ENCODE measurements around the gene ACER3. TPM values are rescaled to one million over a fixed set of nuclear protein-coding genes. Genes with fewer than 3 reads are reported as not detected.

The ACER3 gene
- total RNA-seq, 1 donor from 2014 or later: 17.3 TPM

GRCh38 chr11:77073328-77074001 is 212.7 kb downstream of the ACER3 start:
- Histone ChIP-seq H3K9ac (ENCODE audit: low read length) (peak overlapping the region; percentile 79), H3K4me2 (ENCODE audit: low read length) (peak overlapping the region; percentile 74), H3K36me3 (ENCODE audit: insufficient read depth, low read length) (no peaks in the 10 kb centered on the region), H3K27me3 (ENCODE audit: insufficient read depth, low read length) (no peaks in the 10 kb centered on the region), H3K27ac (ENCODE audit: low read depth, low read length) (peak overlapping the region; percentile 91), H2AFZ (ENCODE audit: low read depth, low read length) (peak overlapping the region; percentile 71), H3K4me3 (ENCODE audit: insufficient read depth, low read depth, low read length) (no peak overlapping the region), H3K4me1 (ENCODE audit: insufficient read depth, low read length) (peaks cover 30% of the 10 kb centered on the region), H3K9me3 (ENCODE audit: insufficient read depth, low read depth, low read length) (no peaks in the 10 kb centered on the region), H3K79me2 (ENCODE audit: insufficient read depth, low read length) (peaks cover 34% of the 10 kb centered on the region), H4K20me1 (ENCODE audit: insufficient read depth, low read length) (peaks cover 51% of the 10 kb centered on the region)
- no peak for FAIRE-seq
- peak overlapping the region; percentile 87 for H3K27ac Mint-ChIP-seq (ENCODE audit: unreplicated experiment)
- H3K27me3 Mint-ChIP-seq (ENCODE audit: low read depth, unreplicated experiment): no peaks in the 10 kb centered on the region
- no peak overlapping the region for H3K4me3 Mint-ChIP-seq (ENCODE audit: unreplicated experiment)
- H3K36me3 Mint-ChIP-seq (ENCODE audit: low read depth, unreplicated experiment): no peaks in the 10 kb centered on the region
- peak; percentile 43 for TF ChIP-seq CTCF (IDR thresholded peaks at IDR 0.05; ENCODE audit: insufficient read depth, low read depth, low read length)
- no peak for TF ChIP-seq EZH2 (IDR thresholded peaks at IDR 0.05; ENCODE audit: insufficient read depth, low read length)
- DNase-seq (ENCODE audit: low read depth): peak; percentile 87
- H3K9me3 Mint-ChIP-seq (ENCODE audit: unreplicated experiment): no peaks in the 10 kb centered on the region
- peaks cover 20% of the 10 kb centered on the region for H3K4me1 Mint-ChIP-seq (ENCODE audit: low read depth, unreplicated experiment)

DNA sequence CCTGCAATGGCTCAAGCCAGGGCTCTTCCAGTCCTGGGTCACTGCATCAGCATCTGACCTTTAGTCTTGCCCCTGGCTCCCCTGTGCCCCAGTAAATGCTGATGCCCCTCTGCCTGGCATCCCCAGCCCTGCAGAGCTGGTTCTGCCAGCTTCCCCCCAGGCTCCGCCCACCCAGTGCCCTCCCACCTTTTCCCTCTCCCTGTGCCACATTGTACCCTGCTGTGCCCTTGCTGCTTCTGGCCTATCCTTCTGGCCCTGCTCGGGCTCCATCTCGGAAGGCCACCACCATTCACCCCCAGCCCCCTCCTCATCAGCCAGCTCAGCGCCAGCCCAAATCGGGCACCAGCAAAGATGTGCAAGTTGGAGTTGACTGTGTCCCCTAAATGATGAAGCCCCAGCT is 213.5 kb downstream of the ACER3 start:
- Histone ChIP-seq H3K36me3 (ENCODE audit: insufficient read depth, low read length) (no peaks in the 10 kb centered on the region), H3K9ac (ENCODE audit: low read length) (peak overlapping the region; percentile 79), H3K9me3 (ENCODE audit: insufficient read depth, low read depth, low read length) (no peaks in the 10 kb centered on the region), H3K4me1 (ENCODE audit: insufficient read depth, low read length) (peaks cover 30% of the 10 kb centered on the region), H3K27me3 (ENCODE audit: insufficient read depth, low read length) (no peaks in the 10 kb centered on the region), H4K20me1 (ENCODE audit: insufficient read depth, low read length) (peaks cover 43% of the 10 kb centered on the region), H3K4me3 (ENCODE audit: insufficient read depth, low read depth, low read length) (no peak overlapping the region), H3K4me2 (ENCODE audit: low read length) (peak overlapping the region; percentile 74), H3K79me2 (ENCODE audit: insufficient read depth, low read length) (peaks cover 30% of the 10 kb centered on the region), H3K27ac (ENCODE audit: low read depth, low read length) (peak overlapping the region; percentile 91), H2AFZ (ENCODE audit: low read depth, low read length) (no peak overlapping the region)
- Mint-ChIP-seq H3K27me3 (ENCODE audit: low read depth, unreplicated experiment) (no peaks in the 10 kb centered on the region), H3K4me1 (ENCODE audit: low read depth, unreplicated experiment) (peaks cover 20% of the 10 kb centered on the region), H3K4me3 (ENCODE audit: unreplicated experiment) (no peak overlapping the region), H3K27ac (ENCODE audit: unreplicated experiment) (peak overlapping the region; percentile 75), H3K9me3 (ENCODE audit: unreplicated experiment) (no peaks in the 10 kb centered on the region), H3K36me3 (ENCODE audit: low read depth, unreplicated experiment) (peaks cover 2% of the 10 kb centered on the region)
- DNase-seq (ENCODE audit: low read depth) (no peak), FAIRE-seq (no peak)
- TF ChIP-seq CTCF (IDR thresholded peaks at IDR 0.05; ENCODE audit: insufficient read depth, low read depth, low read length) (no peak), EZH2 (IDR thresholded peaks at IDR 0.05; ENCODE audit: insufficient read depth, low read length) (no peak)

- peaks cover 26% of the 10 kb centered on the region for H3K79me2 ChIP-seq (ENCODE audit: insufficient read depth, low read length)
- peak overlapping the region; percentile 75 for H3K27ac Mint-ChIP-seq (ENCODE audit: unreplicated experiment)
- peaks cover 38% of the 10 kb centered on the region for H4K20me1 ChIP-seq (ENCODE audit: insufficient read depth, low read length)
- H3K27me3 ChIP-seq (ENCODE audit: insufficient read depth, low read length): no peaks in the 10 kb centered on the region
- no peaks in the 10 kb centered on the region for H3K9me3 ChIP-seq (ENCODE audit: insufficient read depth, low read depth, low read length)
- no peaks in the 10 kb centered on the region for H3K9me3 Mint-ChIP-seq (ENCODE audit: unreplicated experiment)
- no peak overlapping the region for H3K4me3 Mint-ChIP-seq (ENCODE audit: unreplicated experiment)
- FAIRE-seq (no peak), DNase-seq (ENCODE audit: low read depth) (no peak)
- H3K4me2 ChIP-seq (ENCODE audit: low read length): no peak overlapping the region
- no peaks in the 10 kb centered on the region for H3K36me3 ChIP-seq (ENCODE audit: insufficient read depth, low read length)
- H2AFZ ChIP-seq (ENCODE audit: low read depth, low read length): no peak overlapping the region
- no peaks in the 10 kb centered on the region for H3K27me3 Mint-ChIP-seq (ENCODE audit: low read depth, unreplicated experiment)
- TF ChIP-seq CTCF (IDR thresholded peaks at IDR 0.05; ENCODE audit: insufficient read depth, low read depth, low read length) (no peak), EZH2 (IDR thresholded peaks at IDR 0.05; ENCODE audit: insufficient read depth, low read length) (no peak)
- no peak overlapping the region for H3K9ac ChIP-seq (ENCODE audit: low read length)
- H3K4me3 ChIP-seq (ENCODE audit: insufficient read depth, low read depth, low read length): no peak overlapping the region
- no peak overlapping the region for H3K27ac ChIP-seq (ENCODE audit: low read depth, low read length)
- peaks cover 20% of the 10 kb centered on the region for H3K4me1 Mint-ChIP-seq (ENCODE audit: low read depth, unreplicated experiment)
- peaks cover 2% of the 10 kb centered on the region for H3K36me3 Mint-ChIP-seq (ENCODE audit: low read depth, unreplicated experiment)
- H3K4me1 ChIP-seq (ENCODE audit: insufficient read depth, low read length): peaks cover 30% of the 10 kb centered on the region
These were observed 214.0 kb downstream of the ACER3 start for GRCh38 chr11:77074626-77075221.

Data from astrocyte (in vitro differentiated cells and primary cell).